Measurements from ENCODE around the gene SETDB1. TPM values are rescaled to one million over a fixed set of nuclear protein-coding genes. Genes with fewer than 3 reads are reported as not detected.
A peak's percentile ranks its signal among the peaks of the same experiment; 100 is the strongest.
"Not testable (repeated sequence)": the region's sequence is repeated elsewhere in the genome, so short reads cannot be mapped to it uniquely, and the experiment has no call there.

The SETDB1 gene
- total RNA-seq, 1 experiment from 2014 or later, result 64.9 TPM

DNA sequence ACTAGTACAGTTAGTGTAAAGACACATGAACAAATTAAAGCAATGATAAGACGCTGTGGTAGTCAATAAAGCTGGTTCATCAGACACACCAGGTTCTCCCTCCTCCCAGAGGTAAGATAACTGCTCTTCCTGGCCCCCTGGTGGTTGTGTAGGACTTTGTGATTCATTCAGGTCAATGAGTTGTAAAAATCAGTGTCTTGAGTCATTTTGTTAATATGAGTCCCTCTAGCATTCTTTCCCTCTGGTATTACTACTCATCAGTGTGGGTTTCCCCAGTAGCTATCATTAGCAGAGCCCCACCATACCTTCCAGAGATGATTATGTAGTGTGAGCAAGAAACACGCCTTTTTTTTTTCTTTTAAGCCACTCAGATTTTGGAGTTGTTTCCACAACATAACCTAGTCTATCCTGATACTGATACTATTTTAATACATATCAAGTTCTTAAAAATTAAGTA lies 3.6 kb upstream of the SETDB1 start:
- Mint-ChIP-seq H3K27me3 (ENCODE audit: unreplicated experiment) (no peaks in the 10 kb centered on the region), H3K36me3 (ENCODE audit: insufficient read depth, unreplicated experiment) (peaks cover 25% of the 10 kb centered on the region), H3K9me3 (ENCODE audit: low read depth, unreplicated experiment) (no peaks in the 10 kb centered on the region), H3K27ac (ENCODE audit: unreplicated experiment) (no peak overlapping the region), H3K4me1 (ENCODE audit: low read depth, unreplicated experiment) (peaks cover 10% of the 10 kb centered on the region), H3K4me3 (ENCODE audit: low read depth, unreplicated experiment) (no peak overlapping the region)
- CTCF ChIA-PET, result interaction anchor here (0.6 to 1.6 kb wide), 11 partner anchors 10 to 109 kb away, joined by 3 to 8 read pairs (median 4); partner anchors contain the start of genes ANXA9, ARNT, CERS2 and CTXND2
- intact Hi-C loops (cut with micrococcal nuclease; ENCODE audit: unreplicated experiment), result loop anchor here (1.0 to 10.0 kb wide), 3 partner anchors 95 to 448 kb away; no protein-coding TSS in a partner anchor
- BruUV-seq (replicated peaks), result no TSS peak
- TF ChIP-seq, protein P1, sequence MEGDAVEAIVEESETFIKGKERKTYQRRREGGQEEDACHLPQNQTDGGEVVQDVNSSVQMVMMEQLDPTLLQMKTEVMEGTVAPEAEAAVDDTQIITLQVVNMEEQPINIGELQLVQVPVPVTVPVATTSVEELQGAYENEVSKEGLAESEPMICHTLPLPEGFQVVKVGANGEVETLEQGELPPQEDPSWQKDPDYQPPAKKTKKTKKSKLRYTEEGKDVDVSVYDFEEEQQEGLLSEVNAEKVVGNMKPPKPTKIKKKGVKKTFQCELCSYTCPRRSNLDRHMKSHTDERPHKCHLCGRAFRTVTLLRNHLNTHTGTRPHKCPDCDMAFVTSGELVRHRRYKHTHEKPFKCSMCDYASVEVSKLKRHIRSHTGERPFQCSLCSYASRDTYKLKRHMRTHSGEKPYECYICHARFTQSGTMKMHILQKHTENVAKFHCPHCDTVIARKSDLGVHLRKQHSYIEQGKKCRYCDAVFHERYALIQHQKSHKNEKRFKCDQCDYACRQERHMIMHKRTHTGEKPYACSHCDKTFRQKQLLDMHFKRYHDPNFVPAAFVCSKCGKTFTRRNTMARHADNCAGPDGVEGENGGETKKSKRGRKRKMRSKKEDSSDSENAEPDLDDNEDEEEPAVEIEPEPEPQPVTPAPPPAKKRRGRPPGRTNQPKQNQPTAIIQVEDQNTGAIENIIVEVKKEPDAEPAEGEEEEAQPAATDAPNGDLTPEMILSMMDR (IDR thresholded peaks at IDR 0.05; ENCODE audit: unreplicated experiment), result peak; percentile 82
- DNase-seq, result peak; percentile 85

- intact Hi-C loops (cut with micrococcal nuclease; ENCODE audit: unreplicated experiment), result loop anchor here (5.0 to 10.0 kb wide), 2 partner anchors 48 to 450 kb away; partner anchors contain the start of gene ARNT
- peaks cover 10% of the 10 kb centered on the region for H3K4me1 Mint-ChIP-seq (ENCODE audit: low read depth, unreplicated experiment)
- no TSS peak for BruUV-seq (replicated peaks)
- H3K27ac Mint-ChIP-seq (ENCODE audit: unreplicated experiment), result no peak overlapping the region
- DNase-seq, result no peak
- peak overlapping the region; percentile 90 for H3K4me3 Mint-ChIP-seq (ENCODE audit: low read depth, unreplicated experiment)
- H3K9me3 Mint-ChIP-seq (ENCODE audit: low read depth, unreplicated experiment), result no peaks in the 10 kb centered on the region
- no peaks in the 10 kb centered on the region for H3K27me3 Mint-ChIP-seq (ENCODE audit: unreplicated experiment)
- peaks cover 38% of the 10 kb centered on the region for H3K36me3 Mint-ChIP-seq (ENCODE audit: insufficient read depth, unreplicated experiment)
- CTCF ChIA-PET, result interaction anchor here (1.8 kb wide), 1 partner anchor 56 kb away, joined by 4 read pairs; the partner anchor contains the start of gene ANXA9
- TF ChIP-seq, protein P1 (IDR thresholded peaks at IDR 0.05; ENCODE audit: unreplicated experiment), result no peak
Observed at GRCh38 chr1:150925080-150925479, 1.1 kb upstream of the SETDB1 start.

DNA sequence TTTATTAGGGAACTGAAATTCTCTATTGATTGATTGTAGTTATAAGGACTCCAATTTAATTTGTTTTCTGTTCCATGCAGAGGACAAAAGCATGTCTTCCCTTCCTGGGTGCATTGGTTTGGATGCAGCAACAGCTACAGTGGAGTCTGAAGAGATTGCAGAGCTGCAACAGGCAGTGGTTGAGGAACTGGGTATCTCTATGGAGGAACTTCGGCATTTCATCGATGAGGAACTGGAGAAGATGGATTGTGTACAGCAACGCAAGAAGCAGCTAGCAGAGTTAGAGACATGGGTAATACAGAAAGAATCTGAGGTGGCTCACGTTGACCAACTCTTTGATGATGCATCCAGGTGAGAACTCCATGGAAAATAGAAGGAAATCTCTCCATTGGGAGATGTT lies 1.5 kb downstream of the SETDB1 start:
- no peak for DNase-seq
- Mint-ChIP-seq H3K36me3 (ENCODE audit: insufficient read depth, unreplicated experiment) (peaks cover 61% of the 10 kb centered on the region), H3K4me1 (ENCODE audit: low read depth, unreplicated experiment) (peaks cover 3% of the 10 kb centered on the region), H3K27me3 (ENCODE audit: unreplicated experiment) (no peaks in the 10 kb centered on the region), H3K9me3 (ENCODE audit: low read depth, unreplicated experiment) (peaks cover 3% of the 10 kb centered on the region), H3K27ac (ENCODE audit: unreplicated experiment) (no peak overlapping the region), H3K4me3 (ENCODE audit: low read depth, unreplicated experiment) (peak overlapping the region; percentile 90)
- BruUV-seq (replicated peaks), result no TSS peak
- CTCF ChIA-PET, result no interaction called here
- TF ChIP-seq, protein P1 (IDR thresholded peaks at IDR 0.05; ENCODE audit: unreplicated experiment), result no peak
- intact Hi-C loops (cut with micrococcal nuclease; ENCODE audit: unreplicated experiment), result loop anchor here (5.0 to 10.0 kb wide), 2 partner anchors 50 to 453 kb away; partner anchors contain the start of gene ARNT

GRCh38 chr1:150928286-150928685 lies 2.1 kb downstream of the SETDB1 start:
- no TSS peak for BruUV-seq (replicated peaks)
- Mint-ChIP-seq H3K36me3 (ENCODE audit: insufficient read depth, unreplicated experiment) (peaks cover 67% of the 10 kb centered on the region), H3K4me1 (ENCODE audit: low read depth, unreplicated experiment) (no peaks in the 10 kb centered on the region), H3K27ac (ENCODE audit: unreplicated experiment) (no peak overlapping the region), H3K9me3 (ENCODE audit: low read depth, unreplicated experiment) (peaks cover 4% of the 10 kb centered on the region), H3K4me3 (ENCODE audit: low read depth, unreplicated experiment) (no peak overlapping the region), H3K27me3 (ENCODE audit: unreplicated experiment) (no peaks in the 10 kb centered on the region)
- CTCF ChIA-PET, result no interaction called here
- intact Hi-C loops (cut with micrococcal nuclease; ENCODE audit: unreplicated experiment), result loop anchor here (5.0 to 10.0 kb wide), 2 partner anchors 51 to 453 kb away; partner anchors contain the start of gene ARNT
- no peak for DNase-seq
- TF ChIP-seq, protein P1 (IDR thresholded peaks at IDR 0.05; ENCODE audit: unreplicated experiment), result no peak

- intact Hi-C loops (cut with micrococcal nuclease; ENCODE audit: unreplicated experiment), result loop anchor here (5.0 to 10.0 kb wide), 2 partner anchors 51 to 454 kb away; partner anchors contain the start of gene ARNT
- H3K4me1 Mint-ChIP-seq (ENCODE audit: low read depth, unreplicated experiment); H3K4me3 Mint-ChIP-seq (ENCODE audit: low read depth, unreplicated experiment); BruUV-seq (replicated peaks); DNase-seq; H3K9me3 Mint-ChIP-seq (ENCODE audit: low read depth, unreplicated experiment); H3K27me3 Mint-ChIP-seq (ENCODE audit: unreplicated experiment); CTCF ChIA-PET; H3K27ac Mint-ChIP-seq (ENCODE audit: unreplicated experiment): not testable (repeated sequence)
- peaks cover 72% of the 10 kb centered on the region for H3K36me3 Mint-ChIP-seq (ENCODE audit: insufficient read depth, unreplicated experiment)
Observed at GRCh38 chr1:150928775-150929174, 2.6 kb downstream of the SETDB1 start.

Data from Calu3 (cell line).